HG03045 (cell line): ENCODE results near the gene AKAIN1.

ENCODE experiments used
- ATAC-seq: cut with Tn5 transposase; IDR thresholded peaks from one replicate; pipeline ENCODE4 v1.9.1; 2021; ENCODE audit warnings: mild to moderate bottlenecking, moderate library complexity; ENCODE audit not compliant: unreplicated experiment

Gene AKAIN1

DNA sequence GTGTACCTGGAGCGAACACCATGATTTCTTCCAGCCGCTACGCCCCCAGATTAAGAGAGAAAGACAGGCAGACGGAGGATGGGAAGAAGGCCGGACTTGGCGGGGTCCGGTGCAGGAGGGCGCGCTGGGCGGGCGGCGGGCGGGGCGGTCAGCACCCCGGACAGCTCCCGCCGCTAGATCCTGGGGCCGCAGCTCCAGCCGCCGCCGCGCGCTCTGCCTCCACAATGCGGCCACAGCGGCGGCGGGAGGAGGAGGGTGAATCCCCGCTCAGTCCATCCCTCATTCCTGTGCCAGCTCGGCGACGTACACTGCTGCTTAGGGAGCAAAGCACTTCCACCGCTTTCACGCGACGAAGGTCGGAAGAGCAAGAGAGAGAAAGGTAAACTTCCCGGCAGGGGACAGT, at the start of gene AKAIN1:
Gene AKAIN1, minus strand, starts transcription at position 226 of the 403 bp plus-strand sequence. Its CDS starts 204 bp downstream, at position 22.
- ATAC-seq: no peak

DNA sequence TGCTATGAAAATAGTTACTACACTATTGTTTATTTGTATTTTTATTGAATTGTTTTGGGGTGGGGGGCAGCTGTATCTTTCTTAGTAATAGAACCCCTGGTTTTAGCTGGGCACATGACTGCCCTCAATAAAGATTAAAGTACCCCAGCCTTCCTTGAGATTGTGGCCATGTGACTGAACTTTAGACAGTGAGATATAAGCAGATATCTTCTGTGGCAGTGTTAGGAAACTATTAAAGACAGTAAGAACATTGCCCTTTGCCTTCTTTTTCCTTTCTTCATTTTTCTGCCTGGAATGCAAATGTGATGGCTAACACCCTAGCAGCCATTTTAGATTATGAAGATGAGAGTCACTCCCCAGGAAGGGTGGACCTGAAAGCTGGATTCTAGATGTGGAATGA, 47.9 kb upstream of the AKAIN1 start:
- ATAC-seq: no peak

DNA sequence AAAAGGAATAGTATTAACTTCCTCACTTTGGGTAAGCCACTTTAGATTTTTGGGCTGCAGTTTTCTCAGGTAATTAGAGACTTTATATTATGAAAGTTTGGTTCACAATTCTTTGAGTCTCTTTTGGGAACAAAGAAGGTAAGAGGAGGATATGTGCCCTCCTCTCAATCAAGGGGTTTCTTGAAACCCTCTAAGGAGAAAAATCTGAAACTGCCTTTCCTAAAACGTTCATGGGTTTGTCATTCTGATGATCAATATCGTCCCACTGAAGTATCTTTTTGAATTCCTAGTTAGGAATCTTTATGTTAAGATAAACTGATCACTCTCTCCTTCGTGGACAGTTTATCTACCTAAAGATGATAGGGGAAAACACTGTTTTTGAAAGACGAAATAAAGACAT, 42.4 kb upstream of the AKAIN1 start:
- no peak for ATAC-seq

- ATAC-seq: peak; percentile 40
Observed at GRCh38 chr18:5238371-5238976, 41.4 kb upstream of the AKAIN1 start.

DNA sequence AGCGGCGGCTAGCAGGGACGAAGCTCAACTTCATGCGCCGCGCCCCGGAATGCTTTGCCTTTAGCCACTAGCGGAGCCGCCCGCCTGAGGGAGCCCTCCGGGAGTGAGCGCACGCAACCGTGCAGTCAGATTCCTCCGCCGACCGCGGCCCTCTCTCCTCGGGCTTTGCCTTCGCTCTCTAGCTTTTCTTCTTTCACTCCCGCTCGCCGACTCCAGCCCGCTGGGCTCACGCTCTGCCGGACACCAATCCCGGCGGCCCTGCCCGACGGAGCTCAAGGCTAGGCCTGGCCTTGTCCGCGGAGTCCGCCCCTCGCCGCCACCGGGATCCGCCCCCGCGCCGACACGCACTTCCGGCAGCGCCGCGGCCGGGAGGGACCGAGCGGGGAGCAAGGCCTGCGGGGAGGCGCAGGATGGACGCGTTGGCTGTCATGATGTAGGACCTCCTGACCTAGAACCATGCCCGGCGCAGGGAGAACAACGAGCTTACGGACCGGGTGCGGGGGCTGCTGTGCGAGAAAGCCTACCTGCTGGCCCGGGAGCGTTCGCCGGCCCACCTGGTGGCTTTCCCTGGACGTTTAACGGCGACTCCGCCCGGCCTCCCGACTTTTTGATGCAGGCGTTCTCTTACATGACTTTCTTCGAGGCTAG, 40.8 kb upstream of the AKAIN1 start:
- ATAC-seq: peak; percentile 96

GRCh38 chr18:5237083-5237722, 40.1 kb upstream of the AKAIN1 start:
- ATAC-seq: peak; percentile 42

DNA sequence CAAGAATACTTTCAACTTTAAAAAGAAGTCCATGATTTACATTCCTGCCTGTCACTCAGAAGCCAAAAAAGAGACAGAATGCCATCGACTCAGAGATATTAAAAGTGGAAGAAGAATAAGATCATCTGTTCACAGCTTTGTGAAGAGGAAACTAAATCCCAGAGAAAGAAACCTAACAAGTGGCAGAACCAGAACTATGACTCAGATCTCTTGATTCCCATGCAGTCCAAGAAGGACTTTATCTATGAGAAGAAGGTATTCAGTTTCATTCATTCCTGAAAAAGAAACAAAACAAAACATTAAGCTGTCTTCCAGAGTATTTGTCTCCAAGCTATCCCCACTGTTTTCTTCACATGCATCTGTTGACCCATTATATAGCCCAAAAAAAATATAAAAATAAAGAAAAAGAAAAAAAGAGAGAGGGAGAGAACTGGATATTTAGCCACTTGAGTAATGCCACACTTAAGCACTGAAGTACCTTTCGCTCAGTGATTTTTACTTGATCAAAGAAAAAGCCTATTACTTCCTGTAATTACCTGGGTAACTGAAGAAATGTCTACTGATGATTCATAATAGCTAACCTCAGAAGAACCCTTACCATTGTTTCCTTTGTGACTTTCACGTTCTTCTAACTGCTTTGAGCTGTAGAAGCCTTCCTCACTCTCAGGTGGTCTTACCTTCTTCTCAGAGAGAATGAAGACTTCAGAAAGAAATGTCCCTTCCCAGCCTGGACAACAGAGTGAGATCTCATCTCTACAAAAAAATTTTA, 17.7 kb upstream of the AKAIN1 start:
- ATAC-seq: no peak

DNA sequence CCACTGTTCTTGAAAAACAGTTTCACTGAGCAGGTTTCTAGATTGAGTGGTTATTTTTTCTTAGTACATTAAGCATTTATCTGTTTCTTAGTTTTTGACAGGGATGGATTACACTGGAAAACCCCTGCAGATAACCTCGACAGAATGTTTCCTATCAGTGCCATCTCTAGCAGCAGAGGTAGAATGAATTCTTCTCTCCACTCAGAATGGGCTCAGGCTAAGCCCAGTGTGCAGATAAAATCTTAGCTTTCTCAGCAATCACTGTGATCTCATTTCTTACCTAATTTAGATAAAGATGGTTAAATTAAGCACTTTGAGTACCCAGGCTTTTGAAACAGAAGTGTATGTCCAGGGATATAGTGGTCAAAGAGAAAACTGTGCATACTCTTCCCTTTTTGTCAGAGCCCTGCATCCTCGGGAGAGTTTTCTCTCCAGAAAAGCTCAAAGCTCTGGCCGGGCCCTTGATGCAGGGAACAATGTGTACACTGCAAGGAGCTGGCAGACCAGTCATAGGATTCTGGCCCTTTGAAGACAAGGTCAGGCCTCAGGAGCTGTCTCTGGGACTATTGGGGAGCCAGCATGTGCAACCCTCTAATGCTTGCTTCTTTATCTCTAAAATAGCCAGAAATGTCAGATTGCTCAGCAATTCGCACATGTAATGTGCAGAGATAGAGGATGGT, 10.6 kb upstream of the AKAIN1 start:
- ATAC-seq: no peak

DNA sequence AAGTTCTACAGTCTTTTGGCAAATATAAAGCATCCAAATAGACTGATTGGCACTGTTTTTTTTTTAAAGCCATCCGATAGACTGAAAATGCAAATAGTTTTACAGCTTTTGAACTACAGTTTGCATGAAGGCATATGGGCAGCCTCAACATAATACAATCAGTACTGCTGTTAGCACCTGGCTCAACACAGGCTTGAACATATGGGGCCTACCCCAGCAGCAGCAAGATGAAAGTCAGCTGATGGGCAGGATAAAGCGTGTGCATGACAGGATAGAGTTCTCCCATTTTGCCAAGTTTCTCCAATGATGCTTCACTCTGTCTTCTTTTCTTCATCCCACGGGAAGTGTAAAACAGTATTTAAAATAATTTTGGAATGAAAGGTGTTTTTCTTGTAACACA, 1.3 kb upstream of the AKAIN1 start:
- ATAC-seq: no peak

GRCh38 chr18:5197461-5197860, 404 bp upstream of the AKAIN1 start:
- no peak for ATAC-seq

DNA sequence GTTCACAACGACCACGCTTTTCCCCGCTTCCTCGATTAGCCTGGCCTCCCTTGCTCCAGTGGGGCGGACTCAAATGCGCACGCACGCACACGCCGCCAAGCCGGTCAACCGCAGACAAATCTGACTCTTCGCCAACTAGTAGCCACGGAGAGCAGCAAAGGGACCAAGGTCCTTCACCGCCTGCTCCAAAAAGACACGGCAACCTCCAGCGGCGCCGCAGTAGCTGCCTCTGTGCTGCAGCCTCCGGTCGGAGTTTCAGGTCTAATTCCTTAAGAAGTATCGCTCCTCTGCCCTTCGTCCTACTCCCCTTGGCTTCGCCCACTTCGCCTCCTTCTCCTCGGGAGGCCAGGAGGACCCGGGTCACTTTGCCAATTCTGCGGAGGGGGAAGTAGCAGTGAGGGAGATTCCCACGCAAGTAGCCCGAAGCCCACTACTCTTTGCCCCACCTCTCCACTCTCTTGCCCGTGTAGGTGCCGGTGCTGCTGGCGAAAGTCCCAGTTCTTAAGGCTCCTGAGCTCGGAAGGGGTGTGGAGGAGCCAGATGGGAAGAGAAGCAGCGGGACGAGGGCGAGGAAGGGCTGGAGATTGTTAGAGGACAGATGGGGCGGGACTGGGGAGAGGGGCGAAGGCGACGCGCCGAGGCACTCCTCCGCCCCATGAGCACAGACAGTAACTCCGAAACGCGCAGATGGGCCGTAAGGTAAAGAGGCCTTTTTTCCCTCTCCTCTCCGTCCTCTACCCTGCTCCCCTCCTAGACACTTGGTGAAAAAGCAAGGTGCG, 615 bp downstream of the AKAIN1 start:
- ATAC-seq: no peak

DNA sequence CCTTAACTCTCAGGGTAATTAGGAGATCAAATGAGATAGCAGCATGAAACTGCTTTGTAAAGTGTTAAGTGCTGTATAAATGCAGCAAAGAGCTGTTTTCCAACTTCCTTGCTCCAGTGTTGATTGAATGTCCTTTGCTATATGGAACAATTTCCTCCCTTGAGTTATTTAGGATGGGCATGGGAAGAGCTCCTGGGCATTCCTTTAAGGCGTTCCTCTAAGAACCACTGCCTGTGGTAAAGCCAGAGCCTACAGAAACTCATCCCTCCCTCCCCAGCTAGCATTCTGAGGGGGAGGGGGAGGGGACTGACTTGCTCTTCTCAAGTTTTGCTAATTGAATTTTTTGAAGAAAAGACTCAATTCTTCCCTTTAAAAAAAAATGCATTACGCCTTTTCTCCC, 1.4 kb downstream of the AKAIN1 start:
- no peak for ATAC-seq

DNA sequence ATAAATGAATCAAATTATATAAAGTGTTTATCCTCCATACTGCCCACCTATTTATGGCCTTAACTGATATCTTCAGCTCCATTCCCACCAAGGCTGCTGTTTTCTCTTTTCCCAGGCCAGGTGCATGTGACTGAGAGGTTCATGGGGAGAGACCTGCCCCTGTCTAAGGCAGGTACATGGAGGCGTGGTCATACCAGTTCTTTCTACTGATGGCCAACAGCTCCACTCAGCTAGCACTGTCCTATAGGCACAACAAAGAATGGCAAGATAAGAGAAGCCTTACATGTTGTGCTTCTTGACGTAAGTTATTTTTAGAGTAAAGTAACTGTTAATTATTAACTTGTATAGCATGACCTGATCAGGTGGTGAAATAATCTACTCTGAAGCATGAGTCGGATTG, 16.8 kb downstream of the AKAIN1 start:
- no peak for ATAC-seq

- ATAC-seq: no peak
Observed at GRCh38 chr18:5178519-5178918, 18.5 kb downstream of the AKAIN1 start.

DNA sequence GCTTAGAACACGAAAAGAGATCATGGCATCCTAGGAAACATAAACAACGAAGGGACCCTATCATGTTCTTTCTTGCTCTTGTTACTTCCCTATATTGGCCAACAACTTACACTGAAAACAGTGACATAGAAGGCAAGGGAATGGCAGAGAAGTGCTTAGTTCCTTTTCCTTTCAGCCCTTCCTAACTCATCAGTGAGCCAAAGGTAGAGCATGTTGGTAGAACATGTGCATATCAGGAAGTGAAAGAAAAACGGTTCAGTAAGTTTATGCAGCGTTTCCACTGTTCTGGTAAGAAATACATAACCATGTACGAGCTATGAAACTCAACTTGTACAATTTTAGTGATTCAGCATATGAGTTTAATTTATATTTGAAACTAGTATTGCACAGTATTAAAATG, 21.7 kb downstream of the AKAIN1 start:
- ATAC-seq: no peak

DNA sequence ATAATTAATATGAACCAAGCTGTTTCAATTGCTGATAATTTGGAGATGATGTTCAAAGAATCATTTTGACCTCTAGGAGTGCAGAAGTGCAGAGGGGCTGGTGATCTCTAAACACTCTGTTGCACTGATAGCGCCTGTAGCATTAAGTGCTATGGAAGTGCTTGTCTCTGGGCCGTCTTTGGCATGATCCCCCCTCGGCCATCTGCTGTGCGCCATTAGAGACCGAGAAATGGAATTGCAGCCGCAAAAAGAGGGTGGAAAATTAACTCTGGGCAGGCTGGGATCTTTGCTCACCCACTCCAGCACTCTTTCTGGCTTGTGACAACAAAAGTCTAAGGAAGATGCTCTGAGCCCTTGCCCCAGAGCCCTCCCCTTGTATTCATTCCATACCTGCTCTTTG, 23.4 kb downstream of the AKAIN1 start:
- no peak for ATAC-seq

GRCh38 chr18:5173236-5173635, 23.8 kb downstream of the AKAIN1 start:
- ATAC-seq: no peak

DNA sequence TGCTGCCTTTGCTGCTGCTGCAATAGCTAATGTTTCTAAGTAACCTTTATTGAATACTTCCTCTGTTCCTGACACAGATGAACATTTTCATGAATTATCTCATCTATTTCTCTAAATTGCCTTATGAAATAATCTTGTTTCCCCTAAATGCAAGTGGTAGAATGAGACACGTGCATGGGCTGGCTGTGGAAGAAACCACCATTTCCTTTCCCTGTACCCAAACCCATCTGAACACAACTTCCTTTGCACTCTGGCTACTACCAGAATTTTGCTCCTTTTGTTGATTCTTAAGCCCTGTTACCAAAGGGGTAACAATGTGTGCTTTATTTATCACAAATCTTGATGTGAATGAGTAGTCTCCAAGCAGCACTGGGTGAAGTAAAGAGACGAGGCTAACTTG, 29.2 kb downstream of the AKAIN1 start:
- no peak for ATAC-seq

DNA sequence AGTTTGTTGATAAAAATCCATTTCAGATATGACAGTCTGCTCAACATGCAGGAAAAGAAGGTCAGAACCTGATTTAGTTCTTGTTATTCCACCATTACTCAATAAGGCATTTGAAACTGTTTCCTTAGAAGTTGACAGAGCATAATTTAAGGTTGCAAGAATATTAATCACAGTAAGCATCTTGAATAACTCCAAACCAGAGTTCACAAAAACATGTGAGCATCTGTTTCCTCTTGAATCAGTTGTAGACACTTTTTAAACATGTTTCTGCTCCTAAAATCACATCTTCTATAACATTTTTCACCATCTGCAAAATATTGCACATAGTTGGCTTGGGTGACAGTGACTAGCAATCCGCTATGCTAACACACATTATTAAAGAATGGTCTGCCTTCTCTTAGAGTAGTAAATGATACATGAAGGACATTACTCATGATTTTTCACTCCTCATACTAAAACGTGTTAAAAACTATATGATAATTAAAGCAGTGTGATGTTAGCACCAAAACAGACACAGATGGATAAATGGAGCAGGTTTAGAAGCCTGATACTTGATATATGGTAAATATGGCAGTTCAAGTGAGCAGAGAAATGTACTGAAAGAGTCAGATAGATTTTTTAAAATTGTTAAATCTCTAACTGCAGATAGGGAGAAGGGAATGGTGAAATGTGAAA, 30.3 kb downstream of the AKAIN1 start:
- ATAC-seq: no peak

DNA sequence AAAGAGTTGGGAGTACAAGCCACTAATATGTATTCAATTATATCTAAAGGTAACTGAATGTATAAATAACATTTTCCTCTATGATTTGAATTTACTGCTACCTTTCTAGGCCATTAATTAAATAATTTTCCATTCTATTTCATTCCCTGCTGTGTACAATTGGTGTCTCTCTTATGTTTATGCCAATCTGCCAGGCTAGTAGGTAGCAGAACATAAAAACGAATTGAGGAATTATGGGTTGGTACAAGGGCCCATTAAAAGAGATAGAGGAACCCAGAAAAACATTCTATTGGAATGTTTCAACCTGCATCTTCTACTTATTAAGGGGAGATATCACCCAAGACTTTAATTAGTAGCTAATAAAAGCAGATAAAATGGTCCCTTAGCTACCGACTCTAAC, 32.2 kb downstream of the AKAIN1 start:
- no peak for ATAC-seq
